HEK293 (cell line): ENCODE data around the gene TANC1.

Source experiments
- ZBTB1 ChIP-seq: fragments of 450-650 bp; formaldehyde crosslinking; IDR thresholded peaks from 2 replicates; pipeline ENCODE4 v1.5.1; 2016; ENCODE audit warnings: missing biosample characterization, missing genetic modification characterization
- ZNF184 ChIP-seq: fragments of 450-650 bp; IDR thresholded peaks from 2 replicates; pipeline ENCODE4 v1.5.1; 2018; ENCODE audit warnings: missing biosample characterization, mild to moderate bottlenecking, missing genetic modification characterization
- ZNF324 ChIP-seq: fragments of 450-650 bp; formaldehyde crosslinking; IDR thresholded peaks from 2 replicates; pipeline ENCODE4 v1.5.1; 2016; ENCODE audit warnings: missing biosample characterization, missing genetic modification characterization
- ZNF37A ChIP-seq: fragments of 450-650 bp; IDR thresholded peaks from 2 replicates; pipeline ENCODE4 v1.5.1; 2018; ENCODE audit warnings: missing biosample characterization, missing genetic modification characterization
- TF ChIP-seq, protein P1 (sequence below): sonication (generic); formaldehyde crosslinking; IDR thresholded peaks from 2 replicates; pipeline ENCODE4 v1.8.1; 2022; ENCODE audit warnings: mild to moderate bottlenecking, moderate library complexity, missing genetic modification reagents
- TF ChIP-seq, protein P2 (sequence below): fragments of 450-650 bp; formaldehyde crosslinking; IDR thresholded peaks from 2 replicates; pipeline ENCODE4 v1.5.0; 2017; ENCODE audit warnings: missing biosample characterization, missing genetic modification characterization, borderline replicate concordance
- TF ChIP-seq, protein P3 (sequence below): fragments of 450-650 bp; formaldehyde crosslinking; IDR thresholded peaks from 2 replicates; pipeline ENCODE4 v1.5.1; 2016; ENCODE audit warnings: missing biosample characterization, missing genetic modification characterization
- TF ChIP-seq, protein P4 (sequence below): fragments of 450-650 bp; formaldehyde crosslinking; IDR thresholded peaks from 2 replicates; pipeline ENCODE4 v1.5.1; 2016; ENCODE audit warnings: missing biosample characterization, missing genetic modification characterization
- TF ChIP-seq, protein P5 (sequence below): fragments of 450-650 bp; formaldehyde crosslinking; IDR thresholded peaks from 2 replicates; pipeline ENCODE4 v1.5.1; 2016; ENCODE audit warnings: missing biosample characterization, missing genetic modification characterization

DNA sequence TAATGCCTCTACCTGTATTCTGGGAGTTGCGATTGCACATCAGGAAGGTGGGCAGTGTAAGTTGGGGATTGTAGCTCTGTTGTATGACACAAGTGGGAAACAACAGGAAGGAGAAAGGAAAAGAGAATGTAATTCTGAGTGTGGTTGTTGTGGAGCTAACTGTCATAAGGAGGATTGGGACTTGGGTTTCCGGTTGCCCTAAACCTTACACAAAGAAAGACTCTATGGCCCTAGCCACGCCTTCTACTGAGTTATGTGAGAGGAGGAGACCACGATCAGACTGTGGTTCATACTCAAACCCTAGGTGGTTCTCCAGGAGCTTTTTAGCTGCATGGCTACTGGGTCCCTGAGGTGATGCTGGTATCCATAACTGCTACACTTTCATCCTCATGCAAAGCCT, 86.5 kb downstream of the TANC1 start:
- TF ChIP-seq, protein P1, sequence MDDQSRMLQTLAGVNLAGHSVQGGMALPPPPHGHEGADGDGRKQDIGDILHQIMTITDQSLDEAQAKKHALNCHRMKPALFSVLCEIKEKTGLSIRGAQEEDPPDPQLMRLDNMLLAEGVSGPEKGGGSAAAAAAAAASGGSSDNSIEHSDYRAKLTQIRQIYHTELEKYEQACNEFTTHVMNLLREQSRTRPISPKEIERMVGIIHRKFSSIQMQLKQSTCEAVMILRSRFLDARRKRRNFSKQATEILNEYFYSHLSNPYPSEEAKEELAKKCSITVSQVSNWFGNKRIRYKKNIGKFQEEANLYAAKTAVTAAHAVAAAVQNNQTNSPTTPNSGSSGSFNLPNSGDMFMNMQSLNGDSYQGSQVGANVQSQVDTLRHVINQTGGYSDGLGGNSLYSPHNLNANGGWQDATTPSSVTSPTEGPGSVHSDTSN (CRISPR knock-in tag): no peak
- TF ChIP-seq ZBTB1 (no peak), ZNF184 (tag by site-specific recombination) (no peak), ZNF37A (tag by site-specific recombination) (no peak), ZNF324 (tag by site-specific recombination) (no peak)
- TF ChIP-seq, protein P2, sequence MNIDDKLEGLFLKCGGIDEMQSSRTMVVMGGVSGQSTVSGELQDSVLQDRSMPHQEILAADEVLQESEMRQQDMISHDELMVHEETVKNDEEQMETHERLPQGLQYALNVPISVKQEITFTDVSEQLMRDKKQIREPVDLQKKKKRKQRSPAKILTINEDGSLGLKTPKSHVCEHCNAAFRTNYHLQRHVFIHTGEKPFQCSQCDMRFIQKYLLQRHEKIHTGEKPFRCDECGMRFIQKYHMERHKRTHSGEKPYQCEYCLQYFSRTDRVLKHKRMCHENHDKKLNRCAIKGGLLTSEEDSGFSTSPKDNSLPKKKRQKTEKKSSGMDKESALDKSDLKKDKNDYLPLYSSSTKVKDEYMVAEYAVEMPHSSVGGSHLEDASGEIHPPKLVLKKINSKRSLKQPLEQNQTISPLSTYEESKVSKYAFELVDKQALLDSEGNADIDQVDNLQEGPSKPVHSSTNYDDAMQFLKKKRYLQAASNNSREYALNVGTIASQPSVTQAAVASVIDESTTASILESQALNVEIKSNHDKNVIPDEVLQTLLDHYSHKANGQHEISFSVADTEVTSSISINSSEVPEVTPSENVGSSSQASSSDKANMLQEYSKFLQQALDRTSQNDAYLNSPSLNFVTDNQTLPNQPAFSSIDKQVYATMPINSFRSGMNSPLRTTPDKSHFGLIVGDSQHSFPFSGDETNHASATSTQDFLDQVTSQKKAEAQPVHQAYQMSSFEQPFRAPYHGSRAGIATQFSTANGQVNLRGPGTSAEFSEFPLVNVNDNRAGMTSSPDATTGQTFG (tag by site-specific recombination): no peak
- TF ChIP-seq, protein P3, sequence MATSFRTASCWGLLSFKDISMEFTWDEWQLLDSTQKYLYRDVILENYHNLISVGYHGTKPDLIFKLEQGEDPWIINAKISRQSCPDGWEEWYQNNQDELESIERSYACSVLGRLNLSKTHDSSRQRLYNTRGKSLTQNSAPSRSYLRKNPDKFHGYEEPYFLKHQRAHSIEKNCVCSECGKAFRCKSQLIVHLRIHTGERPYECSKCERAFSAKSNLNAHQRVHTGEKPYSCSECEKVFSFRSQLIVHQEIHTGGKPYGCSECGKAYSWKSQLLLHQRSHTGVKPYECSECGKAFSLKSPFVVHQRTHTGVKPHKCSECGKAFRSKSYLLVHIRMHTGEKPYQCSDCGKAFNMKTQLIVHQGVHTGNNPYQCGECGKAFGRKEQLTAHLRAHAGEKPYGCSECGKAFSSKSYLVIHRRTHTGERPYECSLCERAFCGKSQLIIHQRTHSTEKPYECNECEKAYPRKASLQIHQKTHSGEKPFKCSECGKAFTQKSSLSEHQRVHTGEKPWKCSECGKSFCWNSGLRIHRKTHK (tag by site-specific recombination): no peak
- TF ChIP-seq, protein P4, sequence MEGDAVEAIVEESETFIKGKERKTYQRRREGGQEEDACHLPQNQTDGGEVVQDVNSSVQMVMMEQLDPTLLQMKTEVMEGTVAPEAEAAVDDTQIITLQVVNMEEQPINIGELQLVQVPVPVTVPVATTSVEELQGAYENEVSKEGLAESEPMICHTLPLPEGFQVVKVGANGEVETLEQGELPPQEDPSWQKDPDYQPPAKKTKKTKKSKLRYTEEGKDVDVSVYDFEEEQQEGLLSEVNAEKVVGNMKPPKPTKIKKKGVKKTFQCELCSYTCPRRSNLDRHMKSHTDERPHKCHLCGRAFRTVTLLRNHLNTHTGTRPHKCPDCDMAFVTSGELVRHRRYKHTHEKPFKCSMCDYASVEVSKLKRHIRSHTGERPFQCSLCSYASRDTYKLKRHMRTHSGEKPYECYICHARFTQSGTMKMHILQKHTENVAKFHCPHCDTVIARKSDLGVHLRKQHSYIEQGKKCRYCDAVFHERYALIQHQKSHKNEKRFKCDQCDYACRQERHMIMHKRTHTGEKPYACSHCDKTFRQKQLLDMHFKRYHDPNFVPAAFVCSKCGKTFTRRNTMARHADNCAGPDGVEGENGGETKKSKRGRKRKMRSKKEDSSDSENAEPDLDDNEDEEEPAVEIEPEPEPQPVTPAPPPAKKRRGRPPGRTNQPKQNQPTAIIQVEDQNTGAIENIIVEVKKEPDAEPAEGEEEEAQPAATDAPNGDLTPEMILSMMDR (tag by site-specific recombination): no peak
- TF ChIP-seq, protein P5, sequence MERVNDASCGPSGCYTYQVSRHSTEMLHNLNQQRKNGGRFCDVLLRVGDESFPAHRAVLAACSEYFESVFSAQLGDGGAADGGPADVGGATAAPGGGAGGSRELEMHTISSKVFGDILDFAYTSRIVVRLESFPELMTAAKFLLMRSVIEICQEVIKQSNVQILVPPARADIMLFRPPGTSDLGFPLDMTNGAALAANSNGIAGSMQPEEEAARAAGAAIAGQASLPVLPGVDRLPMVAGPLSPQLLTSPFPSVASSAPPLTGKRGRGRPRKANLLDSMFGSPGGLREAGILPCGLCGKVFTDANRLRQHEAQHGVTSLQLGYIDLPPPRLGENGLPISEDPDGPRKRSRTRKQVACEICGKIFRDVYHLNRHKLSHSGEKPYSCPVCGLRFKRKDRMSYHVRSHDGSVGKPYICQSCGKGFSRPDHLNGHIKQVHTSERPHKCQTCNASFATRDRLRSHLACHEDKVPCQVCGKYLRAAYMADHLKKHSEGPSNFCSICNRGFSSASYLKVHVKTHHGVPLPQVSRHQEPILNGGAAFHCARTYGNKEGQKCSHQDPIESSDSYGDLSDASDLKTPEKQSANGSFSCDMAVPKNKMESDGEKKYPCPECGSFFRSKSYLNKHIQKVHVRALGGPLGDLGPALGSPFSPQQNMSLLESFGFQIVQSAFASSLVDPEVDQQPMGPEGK (tag by site-specific recombination): no peak
